Stromal cell of bone marrow (primary cell): ENCODE measurements around the gene IREB2.
"Not testable (repeated sequence)": the region's sequence is repeated elsewhere in the genome, so short reads cannot be mapped to it uniquely, and the experiment has no call there.

Source experiments
- DNase-seq: peaks from one replicate; pipeline ENCODE4 v3.0.0-alpha.2; 2012; ENCODE audit warnings: low read depth

IREB2 gene

DNA sequence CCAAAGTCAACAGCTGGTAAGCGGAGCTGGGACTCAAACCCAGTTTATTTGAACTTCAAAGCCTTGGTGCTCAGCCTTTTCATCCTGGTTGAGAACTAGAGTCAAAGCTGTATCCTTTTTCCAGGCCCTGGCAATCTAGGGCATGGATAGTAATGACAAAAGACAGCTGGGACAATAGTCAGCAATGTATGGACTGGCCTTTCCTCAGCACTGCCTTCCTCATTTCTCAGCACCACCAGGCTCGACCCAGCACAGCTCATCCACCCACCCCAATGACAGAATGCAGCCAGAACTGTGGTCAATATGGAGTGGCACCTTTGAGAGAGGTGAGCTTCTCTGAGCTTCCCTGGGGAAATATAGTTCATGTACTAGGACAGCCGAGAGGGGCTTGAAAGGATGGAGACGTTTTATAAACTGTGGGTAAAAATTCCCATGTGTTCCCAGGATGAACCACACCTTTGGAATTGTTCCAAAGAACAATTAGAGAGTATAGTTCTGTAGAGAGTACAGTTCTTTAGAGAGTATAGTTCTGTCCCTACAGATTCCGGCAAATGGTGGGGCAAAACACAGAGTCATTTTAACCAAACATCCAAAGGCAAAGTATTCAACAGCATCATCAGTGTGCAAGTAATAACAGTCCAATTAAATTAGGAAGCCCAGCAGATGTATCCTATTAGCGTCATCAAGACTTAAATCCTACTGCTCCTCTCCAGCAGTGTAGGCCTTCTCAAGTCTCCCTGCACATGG, 30.2 kb upstream of the IREB2 start:
- DNase-seq: no peak

DNA sequence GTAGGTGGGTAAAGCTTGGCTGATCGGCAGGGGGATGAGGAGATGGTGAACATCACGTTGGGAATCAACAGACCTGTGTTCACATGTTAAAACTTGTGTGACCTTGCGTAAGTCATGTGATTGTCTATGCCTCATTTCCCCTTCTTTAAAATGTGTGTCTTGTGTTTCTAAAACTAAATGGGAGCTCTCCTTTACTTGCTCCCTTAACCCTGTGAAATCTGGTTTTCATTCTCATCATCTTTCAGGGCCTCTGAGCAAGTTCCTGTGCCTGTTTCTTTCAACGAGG, 29.7 kb upstream of the IREB2 start:
- DNase-seq: no peak

DNA sequence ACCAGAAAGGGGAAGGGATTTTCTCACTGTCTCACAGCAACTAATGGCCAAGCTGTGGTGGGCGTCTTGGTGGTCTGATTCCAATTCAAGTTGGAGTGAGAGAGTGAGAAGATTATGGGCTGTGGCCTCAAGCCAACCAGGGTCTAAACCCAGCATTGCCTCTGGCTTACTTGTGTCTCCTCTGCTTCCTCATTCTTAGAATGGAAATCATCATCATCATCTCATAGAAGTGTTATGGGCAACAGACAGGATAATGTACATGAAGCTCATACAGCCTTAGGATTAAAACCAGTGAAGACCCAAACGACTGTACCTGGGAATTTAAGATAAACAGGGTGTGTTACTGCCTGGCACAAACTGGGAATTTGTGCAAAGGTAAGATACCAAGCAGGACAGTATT, 29.1 kb upstream of the IREB2 start:
- no peak for DNase-seq

DNA sequence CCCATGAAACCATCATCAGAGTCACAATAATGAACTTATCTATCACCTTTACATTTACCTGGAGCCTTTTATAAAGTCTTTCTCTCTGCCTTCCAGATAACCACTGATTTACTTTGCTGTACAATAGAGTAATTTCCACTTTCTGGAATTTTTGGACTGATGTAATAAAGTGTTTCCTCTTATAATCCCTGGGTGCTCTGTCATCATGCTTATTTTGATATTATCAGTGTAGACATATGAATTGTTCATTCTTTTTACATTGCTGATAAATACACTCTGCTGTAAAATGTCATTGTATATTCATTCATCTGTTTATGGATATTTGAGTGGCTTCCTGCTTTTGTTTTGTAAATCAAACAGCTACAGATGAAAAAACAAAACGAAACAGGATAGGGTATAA, 27.0 kb upstream of the IREB2 start:
- DNase-seq: no peak

DNA sequence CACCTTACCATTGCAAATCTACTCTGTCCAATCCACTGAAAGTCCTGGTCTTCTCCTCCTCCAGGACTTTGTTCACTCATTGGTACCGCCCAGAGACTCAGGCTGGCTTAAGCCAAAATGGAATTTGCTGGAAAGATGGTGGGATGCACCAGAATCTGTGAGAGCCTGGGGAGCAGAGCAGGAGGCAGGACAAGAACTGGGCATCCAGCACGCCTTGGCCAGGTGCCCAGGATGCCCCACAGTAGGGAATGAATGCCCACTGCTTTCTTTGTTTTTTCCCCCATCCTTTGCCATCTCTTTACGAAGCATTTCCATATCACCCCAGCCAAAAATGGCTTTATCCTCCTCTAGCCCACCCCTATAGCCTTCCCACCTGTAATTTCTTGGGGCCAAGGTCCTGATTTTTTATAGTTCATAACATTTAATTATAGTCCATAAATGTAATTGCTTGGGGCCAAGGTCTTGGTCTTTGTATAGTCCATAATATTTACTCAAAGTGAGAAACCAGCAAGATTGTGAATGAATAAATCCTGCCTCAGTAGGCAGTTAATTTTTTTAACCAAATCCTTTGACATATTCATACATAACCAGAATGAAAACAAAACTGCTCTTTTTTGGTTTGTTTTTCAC, 23.3 kb upstream of the IREB2 start:
- no peak for DNase-seq

DNA sequence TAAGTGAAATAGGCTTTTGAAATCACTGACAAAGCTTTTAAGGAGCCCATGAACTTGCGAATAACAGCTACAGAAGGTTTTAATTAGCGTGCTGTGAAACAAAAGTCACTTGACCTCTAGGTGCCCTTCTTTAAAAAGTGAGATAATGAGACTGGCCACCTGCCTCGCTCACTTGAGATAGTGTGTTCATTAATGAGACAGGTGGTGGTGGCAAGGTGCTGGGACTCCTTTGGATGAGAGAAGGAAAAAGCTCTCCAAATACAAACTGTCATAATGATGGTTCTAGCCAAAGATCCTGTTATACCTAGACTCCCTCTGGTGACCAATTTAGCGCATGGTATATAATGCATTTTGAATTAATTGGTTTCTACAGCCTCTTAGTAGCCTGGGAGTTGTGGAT, 22.7 kb upstream of the IREB2 start:
- no peak for DNase-seq

DNA sequence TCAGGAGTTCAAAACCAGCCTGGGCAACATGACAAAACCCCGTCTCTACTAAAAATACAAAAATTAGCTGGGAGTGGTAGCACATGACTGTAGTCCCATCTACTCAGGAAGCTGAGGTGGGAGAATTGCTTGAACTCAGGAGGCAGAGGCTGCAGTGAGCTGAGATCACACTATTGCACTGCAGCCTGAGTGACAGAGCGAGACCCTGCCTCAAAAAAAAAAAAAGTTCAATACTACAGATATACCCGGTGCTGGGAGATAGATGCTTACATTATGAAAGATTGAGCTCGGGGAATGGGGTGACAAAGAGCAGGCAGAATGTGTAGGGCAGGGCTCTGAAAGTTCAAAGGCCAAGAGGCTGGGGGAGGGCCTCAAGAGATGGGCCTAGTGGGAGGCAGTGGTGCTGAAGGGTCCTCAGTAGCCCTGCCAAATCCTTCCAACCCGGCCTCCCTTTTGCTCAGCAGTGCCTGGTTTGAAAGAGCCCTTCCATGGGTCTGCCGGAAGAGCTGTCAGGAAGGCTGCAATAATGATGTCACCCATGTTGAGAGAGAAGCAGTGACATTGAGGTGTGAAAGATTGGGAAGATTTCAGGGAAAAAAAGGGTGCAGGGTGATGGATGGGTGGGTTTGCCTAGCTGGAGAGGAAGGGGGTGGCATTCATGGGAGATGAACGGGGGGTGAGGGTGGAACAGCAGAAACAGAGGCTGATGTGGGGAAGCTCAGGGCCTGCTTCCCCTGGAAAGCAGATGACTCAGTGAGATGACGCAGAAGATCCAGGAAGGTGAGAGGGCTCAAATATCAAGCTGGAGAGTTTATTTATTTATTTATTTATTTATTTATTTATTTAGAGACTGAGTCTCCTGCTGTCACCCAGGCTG, 20.0 kb upstream of the IREB2 start:
- DNase-seq: no peak

DNA sequence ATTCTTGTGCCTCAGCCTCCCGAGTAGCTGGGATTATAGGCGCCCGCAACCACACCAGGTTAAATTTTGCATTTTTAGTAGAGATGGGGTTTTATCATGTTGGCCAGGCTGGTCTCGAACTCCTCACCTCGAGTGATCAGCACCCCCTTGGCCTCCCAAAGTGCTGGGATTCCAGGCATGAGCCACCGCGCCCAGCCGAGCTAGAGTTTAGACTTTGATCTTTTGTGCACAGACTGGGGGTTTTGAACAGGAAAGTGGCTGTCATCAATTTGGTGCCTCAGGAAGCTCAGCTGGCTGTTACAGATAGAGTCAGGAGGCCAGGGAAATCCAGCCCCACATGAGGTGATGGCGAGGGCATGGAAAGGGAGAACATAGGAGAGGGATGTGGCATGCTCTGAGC, 19.3 kb upstream of the IREB2 start:
- no peak for DNase-seq

DNA sequence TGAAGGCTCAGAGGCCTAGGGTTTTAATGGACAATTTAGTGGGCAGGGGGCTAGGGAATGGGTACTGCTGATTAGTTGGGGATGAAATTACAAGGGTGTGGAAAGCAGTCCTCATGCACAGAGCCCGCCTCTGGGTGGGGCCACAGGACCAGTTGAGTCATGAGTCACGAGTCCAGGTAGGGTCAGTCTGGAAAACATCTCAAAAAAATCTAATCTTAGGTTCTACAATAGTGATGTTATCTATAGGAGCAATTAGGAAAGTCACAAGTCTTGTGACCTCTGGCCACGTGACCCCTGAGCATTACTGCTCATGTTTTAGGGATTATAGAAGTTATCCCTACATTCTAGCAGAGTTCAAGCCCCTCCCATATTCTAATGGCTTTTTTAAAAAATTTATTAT, 18.6 kb upstream of the IREB2 start:
- DNase-seq: no peak

DNA sequence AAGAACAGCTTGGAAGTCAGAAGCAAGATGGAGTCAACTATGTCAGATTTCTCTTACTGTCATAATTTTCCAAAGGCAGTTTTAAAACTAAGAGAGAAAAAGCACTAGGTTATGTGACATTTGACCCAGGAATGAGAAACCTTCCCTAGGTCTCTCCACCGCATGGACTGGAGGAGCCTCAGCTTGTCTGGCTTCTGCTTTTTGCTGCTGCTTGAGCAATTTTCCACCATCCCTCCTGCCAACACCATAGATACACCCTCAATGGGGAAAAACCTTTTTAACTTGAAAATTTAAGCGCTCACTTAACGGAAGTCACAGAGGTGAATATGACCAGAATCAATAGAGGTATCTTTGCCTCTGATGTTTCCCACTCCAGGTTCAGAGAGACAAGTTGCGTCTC, 17.8 kb upstream of the IREB2 start:
- DNase-seq: no peak

DNA sequence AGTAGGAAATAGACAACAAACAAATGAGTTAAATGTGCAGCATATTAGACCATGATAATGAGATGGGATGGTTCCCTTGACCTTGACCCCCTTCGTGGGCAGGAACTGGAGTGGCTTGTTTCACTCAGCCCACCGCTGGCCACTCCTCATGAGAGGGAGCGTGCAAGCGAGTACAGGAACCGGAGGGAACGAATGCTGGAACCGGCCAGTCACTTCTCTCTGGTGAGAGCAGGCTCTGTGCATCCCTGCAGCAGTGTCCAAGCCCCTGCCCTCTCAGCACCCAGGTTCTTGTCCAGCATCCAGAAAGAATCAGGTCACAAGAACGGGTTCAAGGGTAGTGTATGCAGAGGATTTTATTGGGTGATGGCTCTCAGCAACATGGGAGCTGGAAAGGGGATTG, 17.2 kb upstream of the IREB2 start:
- no peak for DNase-seq

DNA sequence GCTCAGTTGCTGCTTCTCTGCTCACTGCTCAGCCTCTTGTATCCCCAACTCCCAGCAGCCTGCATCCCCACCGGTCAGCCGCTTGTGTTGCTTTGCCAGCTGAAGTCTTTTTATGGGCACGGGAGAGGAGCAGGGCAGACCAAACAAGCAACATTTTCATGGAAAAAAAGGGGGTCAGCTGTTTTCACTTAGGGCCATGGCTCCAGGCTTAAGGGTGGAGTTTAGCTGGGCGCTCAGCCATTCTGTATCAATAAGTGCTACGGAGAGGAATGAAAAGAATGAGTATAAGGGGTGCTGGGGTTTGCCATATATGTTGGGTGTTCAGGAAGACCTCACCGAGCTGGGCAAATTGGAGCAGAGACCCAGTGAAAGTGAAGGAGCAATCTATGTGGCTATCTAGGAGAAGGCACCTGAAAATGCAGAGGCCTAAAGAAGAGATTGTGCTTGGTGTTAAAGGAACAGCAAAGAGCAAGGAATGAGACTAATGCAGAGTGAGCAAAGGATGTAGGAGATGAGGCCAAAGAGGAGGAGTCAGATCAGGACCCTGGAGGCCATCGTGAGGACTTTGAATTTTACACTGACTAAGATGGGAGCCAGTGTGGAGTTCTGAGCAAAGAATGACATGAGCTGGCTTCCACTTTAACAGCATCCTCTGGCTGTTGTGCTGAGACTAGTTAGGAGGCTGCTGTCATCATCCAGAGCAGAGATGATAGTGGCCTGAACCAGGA, 16.6 kb upstream of the IREB2 start:
- no peak for DNase-seq

DNA sequence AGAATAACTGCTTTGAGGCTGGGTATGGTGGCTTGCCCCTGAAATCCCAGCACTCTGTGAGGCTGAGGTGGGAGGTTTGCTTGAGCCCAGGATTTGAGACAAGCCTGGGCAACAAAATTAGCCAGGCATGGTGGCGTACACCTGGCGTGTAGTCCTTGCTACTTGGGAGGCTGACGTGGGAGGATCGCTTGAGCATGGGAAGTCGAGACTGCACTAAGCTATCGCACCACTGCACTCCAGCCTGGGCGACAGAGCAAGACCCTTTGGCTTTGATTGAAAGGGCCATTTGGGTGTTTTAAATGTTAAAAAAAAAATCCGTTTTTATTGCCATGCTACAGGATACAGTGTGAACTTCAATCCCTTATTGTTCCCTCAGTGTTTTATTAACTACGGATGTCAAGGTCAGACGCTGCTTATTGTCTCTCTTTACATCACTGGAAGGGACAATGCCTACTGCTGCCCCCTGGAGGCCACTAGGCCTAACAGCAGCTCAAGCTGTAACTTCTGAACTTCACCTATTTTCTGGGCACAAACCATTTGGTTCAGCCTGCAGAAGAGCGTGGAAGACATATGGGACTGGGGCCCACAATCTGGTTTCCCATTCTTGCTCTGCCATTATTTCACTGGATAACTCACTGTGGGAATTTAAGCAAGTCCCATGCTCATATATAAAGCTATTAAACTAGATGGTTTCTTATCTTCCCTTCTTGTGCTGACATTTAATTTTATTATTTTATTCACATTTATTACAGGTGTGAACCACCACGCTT, 15.3 kb upstream of the IREB2 start:
- no peak for DNase-seq

DNA sequence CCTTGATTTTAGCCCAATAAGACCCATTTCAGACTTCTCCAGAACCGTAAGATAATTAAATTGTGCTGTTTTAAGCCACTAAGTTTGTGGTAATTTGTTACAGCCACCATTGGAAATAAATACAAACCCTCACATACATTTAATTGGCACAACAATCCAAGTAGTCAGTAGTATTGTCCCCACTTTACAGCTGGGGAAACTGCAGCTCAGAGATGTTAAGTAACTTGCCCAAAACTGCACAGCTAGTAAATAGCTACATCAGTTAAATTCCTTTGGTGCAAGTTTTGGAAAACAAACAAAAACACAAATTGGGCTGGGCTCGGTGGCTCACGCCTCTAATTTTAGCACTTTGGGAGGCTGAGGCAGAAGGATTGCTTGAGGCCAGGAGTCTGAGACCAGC, 13.3 kb upstream of the IREB2 start:
- no peak for DNase-seq

DNA sequence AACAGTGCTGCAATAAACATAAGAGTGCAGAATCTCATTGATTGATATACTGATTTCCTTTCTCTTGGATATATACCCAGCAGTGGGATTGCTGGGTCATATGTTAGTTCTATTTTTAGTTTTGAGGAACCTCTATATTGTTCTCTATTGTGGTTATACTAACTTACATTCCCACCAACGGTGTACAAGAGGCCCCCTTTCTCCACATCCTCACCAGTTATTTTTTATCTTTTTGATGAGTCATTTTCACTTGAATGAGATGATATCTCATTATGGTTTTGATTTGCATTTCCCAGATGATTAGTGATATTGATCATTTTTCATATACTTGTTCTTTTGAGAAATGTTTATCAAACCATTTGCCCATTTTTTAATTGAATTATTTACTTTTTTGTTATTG, 12.4 kb upstream of the IREB2 start:
- DNase-seq: no peak

DNA sequence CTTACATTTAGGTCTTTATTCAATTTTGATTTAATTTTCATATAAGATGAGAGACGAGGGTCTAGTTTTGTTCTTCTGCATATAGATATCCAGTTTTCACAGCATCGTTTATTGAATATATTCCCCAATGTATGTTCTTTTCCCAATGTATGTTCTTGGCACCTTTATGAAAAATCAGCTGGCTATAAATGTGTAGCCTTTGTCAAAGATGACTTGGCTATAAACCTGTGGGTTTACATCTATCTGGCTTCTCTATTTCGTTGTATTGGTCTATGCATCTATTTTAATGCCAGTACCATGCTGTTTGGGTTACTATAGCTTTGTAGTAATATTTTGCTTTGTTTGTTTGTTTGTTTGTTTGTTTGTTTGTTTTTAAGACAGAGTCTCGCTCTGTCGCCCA, 11.7 kb upstream of the IREB2 start:
- DNase-seq: no peak

DNA sequence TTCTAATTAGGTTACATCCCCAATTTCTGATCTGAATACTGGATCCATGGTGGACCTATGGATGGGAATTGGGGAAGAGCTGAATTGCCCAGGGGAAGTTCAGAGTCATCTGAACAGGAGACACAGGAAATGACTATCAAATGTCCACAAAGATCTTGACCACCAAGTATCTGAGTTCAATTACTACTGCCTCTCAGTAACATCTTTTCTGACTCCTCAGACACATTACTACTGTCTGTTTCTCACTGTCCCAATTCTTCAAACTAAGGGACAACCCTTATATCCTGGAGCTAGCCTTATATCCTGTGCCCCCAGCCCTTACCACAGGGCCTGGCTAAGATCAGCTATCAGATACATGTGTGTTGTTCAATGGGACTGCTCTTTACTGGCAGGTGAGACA, 10.1 kb upstream of the IREB2 start:
- DNase-seq: no peak

DNA sequence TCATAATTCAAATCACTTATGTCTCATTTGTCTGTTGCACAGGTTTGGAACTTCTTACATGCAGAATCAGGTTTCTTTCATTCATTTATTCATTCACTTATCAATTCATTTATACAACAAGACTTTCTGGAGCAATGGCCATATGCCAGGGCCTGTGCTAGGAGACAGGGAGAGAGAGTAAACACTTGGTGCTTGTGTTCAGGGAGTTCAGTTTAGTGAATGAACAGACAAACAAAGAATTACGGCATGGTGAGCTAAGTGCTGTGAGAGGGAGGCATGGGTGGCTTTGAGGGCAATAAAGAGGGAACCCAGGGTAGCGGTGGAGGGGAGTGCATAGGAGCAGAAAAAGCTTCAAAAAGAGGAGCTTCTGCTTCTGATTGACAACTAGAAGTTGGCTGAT, 8.5 kb upstream of the IREB2 start:
- no peak for DNase-seq

DNA sequence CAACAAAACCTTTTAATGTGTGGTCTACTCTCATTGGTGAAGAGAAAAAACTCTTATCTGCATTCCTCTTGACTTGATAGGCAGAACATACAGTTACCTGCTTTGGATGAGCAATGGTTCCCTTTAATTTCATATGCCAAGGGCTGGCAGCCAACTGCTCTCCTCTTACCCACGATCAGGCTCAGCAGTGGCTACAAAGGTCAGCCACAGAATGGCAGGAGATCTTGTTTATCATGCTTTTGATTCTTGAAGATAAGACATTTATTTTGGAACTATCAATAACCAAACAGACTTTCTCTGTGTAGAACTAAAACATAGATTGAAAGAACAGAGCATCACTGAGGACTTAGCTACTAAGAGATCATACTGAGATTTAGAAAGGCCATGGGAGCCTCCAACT, 6.1 kb upstream of the IREB2 start:
- no peak for DNase-seq

DNA sequence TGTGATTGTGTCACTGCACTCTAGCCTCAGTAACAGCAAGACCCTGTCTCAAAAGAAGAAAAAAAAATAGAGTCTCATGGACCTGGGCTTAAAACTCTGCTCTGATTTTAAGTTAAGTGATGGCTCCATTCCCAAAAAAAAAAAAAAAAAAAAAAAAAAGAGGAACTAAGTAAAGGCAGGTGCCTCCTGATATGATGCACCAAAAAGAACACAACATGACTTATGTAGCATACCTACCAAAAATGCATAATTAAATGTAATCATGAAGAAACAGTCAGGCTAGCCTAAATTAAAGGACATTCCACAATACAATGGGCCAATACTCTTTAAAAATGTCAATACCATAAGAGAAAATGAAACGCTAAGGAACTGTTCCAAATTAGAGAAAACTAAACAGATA, 5.4 kb upstream of the IREB2 start:
- no peak for DNase-seq

DNA sequence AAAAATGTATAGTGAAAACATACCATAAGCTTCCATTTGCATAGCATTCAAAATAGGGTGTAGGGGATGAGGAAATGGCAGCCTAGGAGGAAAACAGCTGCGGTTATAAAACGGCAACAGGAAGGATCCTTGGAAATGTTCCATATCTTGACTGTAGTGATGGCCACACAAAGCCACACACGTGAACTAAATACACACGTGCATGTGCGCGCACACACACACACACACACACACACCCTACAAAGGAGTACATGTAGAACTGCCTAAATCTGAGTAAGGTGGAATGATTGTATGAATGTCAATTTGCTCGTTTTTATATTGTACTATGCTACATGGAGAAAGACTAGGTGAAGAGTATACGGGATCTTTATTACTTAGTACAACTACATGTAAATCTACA, 3.9 kb upstream of the IREB2 start:
- DNase-seq: no peak

DNA sequence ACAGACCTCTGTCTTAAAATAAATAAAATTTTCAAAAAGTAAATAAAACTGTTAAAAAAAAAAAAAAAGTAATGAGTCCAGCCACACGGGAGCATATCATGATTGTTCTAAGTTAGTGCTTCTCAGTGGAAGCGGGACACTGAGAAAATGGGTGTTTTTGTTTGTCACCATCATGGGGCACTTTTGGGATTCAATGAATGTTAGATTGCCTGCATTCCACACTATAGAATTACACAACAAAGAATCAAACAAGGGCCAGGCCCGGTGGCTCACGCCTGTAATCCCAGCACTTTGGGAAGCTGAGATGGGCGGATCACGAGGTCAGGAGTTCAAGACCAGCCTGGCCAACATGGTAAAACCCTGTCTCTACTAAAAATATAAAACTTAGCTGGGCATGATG, 3.3 kb upstream of the IREB2 start:
- DNase-seq: not testable (repeated sequence)
